ENCODE results near the gene MVB12B. TPM values are rescaled to one million over a fixed set of nuclear protein-coding genes. Genes with fewer than 3 reads are reported as not detected.

The MVB12B gene
- total and polyA plus RNA-seq, 10 donors = 2.8 to 52.4 (median 34.8) TPM

DNA sequence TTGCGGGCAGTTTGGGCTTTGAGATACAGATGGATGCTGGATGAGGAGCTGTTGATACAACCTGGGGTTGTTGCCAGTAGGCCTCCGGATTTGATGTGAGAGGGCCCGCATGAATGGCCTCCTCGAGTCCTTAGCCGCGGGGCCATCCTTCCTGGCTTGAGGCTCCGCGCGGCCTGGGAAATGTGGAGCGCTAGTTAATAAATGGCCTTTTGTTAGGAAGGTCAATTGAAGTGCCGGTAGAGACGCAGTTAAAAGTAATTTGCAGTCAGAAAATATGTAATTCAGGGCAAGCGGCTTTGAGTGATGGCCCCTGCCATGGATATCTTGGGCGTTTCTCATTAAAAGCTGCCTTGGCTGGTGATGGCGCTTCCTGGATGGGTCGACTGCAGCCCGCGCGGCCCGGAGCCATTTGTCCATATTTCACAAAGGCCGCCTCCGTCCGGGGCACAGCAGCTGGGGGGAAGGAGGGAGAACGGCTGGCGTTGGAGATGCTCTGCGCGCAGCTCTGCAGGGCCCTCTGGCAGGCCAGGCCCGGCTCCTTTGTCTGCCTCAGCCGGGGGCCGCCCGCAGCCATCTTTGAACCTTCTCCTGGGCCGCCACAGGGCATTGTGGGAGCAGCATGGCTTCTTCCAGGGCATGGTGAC is 11.2 kb downstream of the MVB12B start:
- H3K27ac ChIP-seq = peak overlapping the region in 4 of 8 donors; percentile 5 to 62 (median 42)
- peaks cover 8 to 73% (median 42%) of the 10 kb centered on the region in 6 donors for H3K4me1 ChIP-seq

GRCh38 chr9:126338945-126339344 is 12.3 kb downstream of the MVB12B start:
- DNase-seq = no peak
- Histone ChIP-seq H3K9me3 (no peaks in the 10 kb centered on the region), H3K27me3 (replicated peaks in 1 of 7) (no peaks in the 10 kb centered on the region), H3K27ac (peak overlapping the region in 4 of 8 donors; percentile 0 to 62 (median 40)), H3K4me1 (peaks cover 8 to 70% (median 37%) of the 10 kb centered on the region in 6 donors), H3K4me3 (no peak overlapping the region), H3K36me3 (peaks cover 0 to 38% (median 17%) of the 10 kb centered on the region in 6 donors)
- WGBS, 5 donors = 36 to 53% (median 45%) methylated on average over 3 of the region's 3 CpGs
- intact Hi-C loops (cut with DNase I; ENCODE audit: low total_unique reads) = no loop called here
- TF ChIP-seq POLR2A (IDR thresholded peaks at IDR 0.05) (no peak), POLR2AphosphoS5 (IDR thresholded peaks at IDR 0.05) (no peak)
- TF ChIP-seq, protein P1, sequence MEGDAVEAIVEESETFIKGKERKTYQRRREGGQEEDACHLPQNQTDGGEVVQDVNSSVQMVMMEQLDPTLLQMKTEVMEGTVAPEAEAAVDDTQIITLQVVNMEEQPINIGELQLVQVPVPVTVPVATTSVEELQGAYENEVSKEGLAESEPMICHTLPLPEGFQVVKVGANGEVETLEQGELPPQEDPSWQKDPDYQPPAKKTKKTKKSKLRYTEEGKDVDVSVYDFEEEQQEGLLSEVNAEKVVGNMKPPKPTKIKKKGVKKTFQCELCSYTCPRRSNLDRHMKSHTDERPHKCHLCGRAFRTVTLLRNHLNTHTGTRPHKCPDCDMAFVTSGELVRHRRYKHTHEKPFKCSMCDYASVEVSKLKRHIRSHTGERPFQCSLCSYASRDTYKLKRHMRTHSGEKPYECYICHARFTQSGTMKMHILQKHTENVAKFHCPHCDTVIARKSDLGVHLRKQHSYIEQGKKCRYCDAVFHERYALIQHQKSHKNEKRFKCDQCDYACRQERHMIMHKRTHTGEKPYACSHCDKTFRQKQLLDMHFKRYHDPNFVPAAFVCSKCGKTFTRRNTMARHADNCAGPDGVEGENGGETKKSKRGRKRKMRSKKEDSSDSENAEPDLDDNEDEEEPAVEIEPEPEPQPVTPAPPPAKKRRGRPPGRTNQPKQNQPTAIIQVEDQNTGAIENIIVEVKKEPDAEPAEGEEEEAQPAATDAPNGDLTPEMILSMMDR (IDR thresholded peaks at IDR 0.05 in 8 of 11, conservative IDR thresholded peaks at IDR 0.05 in 3 of 11) = no peak

More for the DNA sequence above, 11.2 kb downstream of the MVB12B start:
- H3K27me3 ChIP-seq (replicated peaks in 1 of 7) = no peaks in the 10 kb centered on the region
- TF ChIP-seq POLR2A (IDR thresholded peaks at IDR 0.05) (no peak), POLR2AphosphoS5 (IDR thresholded peaks at IDR 0.05) (no peak)
- TF ChIP-seq, protein P1 (IDR thresholded peaks at IDR 0.05 in 8 of 11, conservative IDR thresholded peaks at IDR 0.05 in 3 of 11) = no peak
- WGBS, 5 donors = 89 to 94% (median 93%) methylated on average over 29 to 32 of the region's 32 CpGs
- no peak for DNase-seq
- no peak overlapping the region for H3K4me3 ChIP-seq
- no peaks in the 10 kb centered on the region for H3K9me3 ChIP-seq
- peaks cover 0 to 27% (median 17%) of the 10 kb centered on the region in 6 donors for H3K36me3 ChIP-seq
- intact Hi-C loops (cut with DNase I; ENCODE audit: low total_unique reads) = no loop called here

DNA sequence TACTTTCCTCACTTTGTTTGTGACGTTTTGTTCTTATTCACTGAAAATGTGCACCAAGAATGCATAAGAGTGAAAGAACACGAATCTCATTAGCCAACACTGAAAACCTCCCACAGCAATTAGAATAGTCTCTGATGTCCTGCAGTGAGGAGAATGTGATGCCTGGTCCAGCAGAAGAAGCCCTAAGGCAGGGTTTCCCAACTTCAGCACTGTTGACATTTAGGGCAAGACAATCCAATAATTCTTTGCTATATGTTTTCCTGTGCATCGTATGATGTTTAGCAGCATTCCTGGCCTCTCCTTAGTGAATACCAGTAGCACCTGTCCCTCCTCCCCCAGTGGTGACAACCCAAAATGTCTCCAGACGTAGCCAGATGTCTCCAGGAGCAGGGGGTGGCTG is 14.8 kb downstream of the MVB12B start:
- Histone ChIP-seq H3K27ac (no peak overlapping the region), H3K36me3 (peaks cover 0 to 61% (median 22%) of the 10 kb centered on the region in 6 donors), H3K9me3 (no peaks in the 10 kb centered on the region), H3K4me3 (no peak overlapping the region), H3K27me3 (replicated peaks in 1 of 7) (no peaks in the 10 kb centered on the region), H3K4me1 (peaks cover 3 to 50% (median 20%) of the 10 kb centered on the region in 6 donors)
- intact Hi-C loops (cut with DNase I; ENCODE audit: low total_unique reads) = no loop called here
- no peak for DNase-seq
- 83 to 89% (median 88%) methylated on average over 4 of the region's 4 CpGs for WGBS, 5 donors
- TF ChIP-seq POLR2A (IDR thresholded peaks at IDR 0.05) (no peak), POLR2AphosphoS5 (IDR thresholded peaks at IDR 0.05) (no peak)
- TF ChIP-seq, protein P1 (IDR thresholded peaks at IDR 0.05 in 8 of 11, conservative IDR thresholded peaks at IDR 0.05 in 3 of 11) = no peak

GRCh38 chr9:126341902-126342301 is 15.3 kb downstream of the MVB12B start:
- H3K27me3 ChIP-seq (replicated peaks in 1 of 7) = no peaks in the 10 kb centered on the region
- WGBS, 5 donors = 89 to 98% (median 94%) methylated on average over 4 of the region's 4 CpGs
- H3K9me3 ChIP-seq = no peaks in the 10 kb centered on the region
- intact Hi-C loops (cut with DNase I; ENCODE audit: low total_unique reads) = no loop called here
- H3K4me3 ChIP-seq = no peak overlapping the region
- peaks cover 0 to 61% (median 22%) of the 10 kb centered on the region in 6 donors for H3K36me3 ChIP-seq
- no peak for DNase-seq
- peaks cover 4 to 50% (median 21%) of the 10 kb centered on the region in 6 donors for H3K4me1 ChIP-seq
- H3K27ac ChIP-seq = no peak overlapping the region
- TF ChIP-seq, protein P1 (IDR thresholded peaks at IDR 0.05 in 8 of 11, conservative IDR thresholded peaks at IDR 0.05 in 3 of 11) = no peak
- TF ChIP-seq POLR2A (IDR thresholded peaks at IDR 0.05) (no peak), POLR2AphosphoS5 (IDR thresholded peaks at IDR 0.05) (no peak)
